ENCODE measurements around the gene RTL10.

The RTL10 gene

DNA sequence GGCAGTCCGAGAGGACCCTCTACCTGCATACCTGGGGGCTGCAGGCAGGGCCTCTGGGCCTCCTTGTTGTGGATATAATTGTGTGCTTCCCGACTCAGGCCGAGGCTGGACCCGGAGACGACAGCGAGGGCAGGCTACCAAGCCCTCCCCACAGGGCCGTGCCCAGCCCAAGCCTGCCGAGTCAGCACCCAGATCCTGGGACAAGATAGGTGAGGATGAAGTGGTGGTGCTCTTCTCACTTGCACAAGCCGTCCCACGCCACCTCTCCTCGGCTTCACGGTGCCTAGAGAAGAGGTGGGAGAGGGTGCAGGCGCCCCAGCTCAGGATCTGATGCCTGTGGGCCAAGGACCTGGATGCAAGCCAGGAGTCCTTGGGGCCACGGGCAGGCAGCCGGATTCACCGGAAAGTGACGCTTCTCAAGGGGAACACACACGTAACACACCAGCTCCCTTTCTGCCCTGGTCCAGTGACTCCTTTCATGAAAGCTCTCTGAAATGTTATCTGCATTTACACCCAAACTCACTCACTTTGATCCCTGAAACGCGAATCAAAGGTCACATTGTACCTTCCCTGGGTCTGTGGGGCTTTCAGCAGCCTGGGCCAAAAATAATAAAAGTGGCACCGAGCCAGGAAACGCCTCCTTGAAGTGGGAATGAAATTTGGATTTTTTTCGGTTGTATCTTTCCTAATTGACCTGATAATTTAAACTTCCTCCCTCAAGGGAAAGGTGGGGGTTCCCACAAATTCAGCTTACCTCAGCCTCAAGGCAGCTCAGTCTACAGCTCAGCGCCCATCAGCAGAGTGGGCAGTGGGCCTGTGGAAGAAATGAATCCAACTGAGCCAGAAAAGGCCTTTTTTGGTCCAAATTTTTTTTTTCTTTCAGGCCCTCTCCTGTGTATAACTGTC is 1.1 kb upstream of the RTL10 start (continued):
- TF ChIP-seq, protein P1, sequence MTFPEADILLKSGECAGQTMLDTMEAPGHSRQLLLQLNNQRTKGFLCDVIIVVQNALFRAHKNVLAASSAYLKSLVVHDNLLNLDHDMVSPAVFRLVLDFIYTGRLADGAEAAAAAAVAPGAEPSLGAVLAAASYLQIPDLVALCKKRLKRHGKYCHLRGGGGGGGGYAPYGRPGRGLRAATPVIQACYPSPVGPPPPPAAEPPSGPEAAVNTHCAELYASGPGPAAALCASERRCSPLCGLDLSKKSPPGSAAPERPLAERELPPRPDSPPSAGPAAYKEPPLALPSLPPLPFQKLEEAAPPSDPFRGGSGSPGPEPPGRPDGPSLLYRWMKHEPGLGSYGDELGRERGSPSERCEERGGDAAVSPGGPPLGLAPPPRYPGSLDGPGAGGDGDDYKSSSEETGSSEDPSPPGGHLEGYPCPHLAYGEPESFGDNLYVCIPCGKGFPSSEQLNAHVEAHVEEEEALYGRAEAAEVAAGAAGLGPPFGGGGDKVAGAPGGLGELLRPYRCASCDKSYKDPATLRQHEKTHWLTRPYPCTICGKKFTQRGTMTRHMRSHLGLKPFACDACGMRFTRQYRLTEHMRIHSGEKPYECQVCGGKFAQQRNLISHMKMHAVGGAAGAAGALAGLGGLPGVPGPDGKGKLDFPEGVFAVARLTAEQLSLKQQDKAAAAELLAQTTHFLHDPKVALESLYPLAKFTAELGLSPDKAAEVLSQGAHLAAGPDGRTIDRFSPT (tag by site-specific recombination; IDR thresholded peaks at IDR 0.05), result no peak; the same call in 1 of the 2 replicates
- no peak for TF ChIP-seq ZNF202 (tag by site-specific recombination; IDR thresholded peaks at IDR 0.05; ENCODE audit: borderline replicate concordance)
- no peak for TF ChIP-seq ZNF391 (tag by site-specific recombination; IDR thresholded peaks at IDR 0.05; ENCODE audit: borderline replicate concordance, low read depth)
- TF ChIP-seq, protein P2, sequence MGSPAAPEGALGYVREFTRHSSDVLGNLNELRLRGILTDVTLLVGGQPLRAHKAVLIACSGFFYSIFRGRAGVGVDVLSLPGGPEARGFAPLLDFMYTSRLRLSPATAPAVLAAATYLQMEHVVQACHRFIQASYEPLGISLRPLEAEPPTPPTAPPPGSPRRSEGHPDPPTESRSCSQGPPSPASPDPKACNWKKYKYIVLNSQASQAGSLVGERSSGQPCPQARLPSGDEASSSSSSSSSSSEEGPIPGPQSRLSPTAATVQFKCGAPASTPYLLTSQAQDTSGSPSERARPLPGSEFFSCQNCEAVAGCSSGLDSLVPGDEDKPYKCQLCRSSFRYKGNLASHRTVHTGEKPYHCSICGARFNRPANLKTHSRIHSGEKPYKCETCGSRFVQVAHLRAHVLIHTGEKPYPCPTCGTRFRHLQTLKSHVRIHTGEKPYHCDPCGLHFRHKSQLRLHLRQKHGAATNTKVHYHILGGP (tag by site-specific recombination; IDR thresholded peaks at IDR 0.05), result no peak
- peak; percentile 91 for TF ChIP-seq ZBTB48 (tag by site-specific recombination; IDR thresholded peaks at IDR 0.05)
- TF ChIP-seq, protein P3, sequence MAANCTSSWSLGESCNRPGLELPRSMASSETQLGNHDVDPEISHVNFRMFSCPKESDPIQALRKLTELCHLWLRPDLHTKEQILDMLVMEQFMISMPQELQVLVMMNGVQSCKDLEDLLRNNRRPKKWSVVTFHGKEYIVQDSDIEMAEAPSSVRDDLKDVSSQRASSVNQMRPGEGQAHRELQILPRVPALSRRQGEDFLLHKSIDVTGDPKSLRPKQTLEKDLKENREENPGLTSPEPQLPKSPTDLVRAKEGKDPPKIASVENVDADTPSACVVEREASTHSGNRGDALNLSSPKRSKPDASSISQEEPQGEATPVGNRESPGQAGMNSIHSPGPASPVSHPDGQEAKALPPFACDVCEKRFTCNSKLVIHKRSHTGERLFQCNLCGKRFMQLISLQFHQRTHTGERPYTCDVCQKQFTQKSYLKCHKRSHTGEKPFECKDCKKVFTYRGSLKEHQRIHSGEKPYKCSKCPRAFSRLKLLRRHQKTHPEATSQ (tag by site-specific recombination; IDR thresholded peaks at IDR 0.05), result no peak
- TF ChIP-seq, protein P4, sequence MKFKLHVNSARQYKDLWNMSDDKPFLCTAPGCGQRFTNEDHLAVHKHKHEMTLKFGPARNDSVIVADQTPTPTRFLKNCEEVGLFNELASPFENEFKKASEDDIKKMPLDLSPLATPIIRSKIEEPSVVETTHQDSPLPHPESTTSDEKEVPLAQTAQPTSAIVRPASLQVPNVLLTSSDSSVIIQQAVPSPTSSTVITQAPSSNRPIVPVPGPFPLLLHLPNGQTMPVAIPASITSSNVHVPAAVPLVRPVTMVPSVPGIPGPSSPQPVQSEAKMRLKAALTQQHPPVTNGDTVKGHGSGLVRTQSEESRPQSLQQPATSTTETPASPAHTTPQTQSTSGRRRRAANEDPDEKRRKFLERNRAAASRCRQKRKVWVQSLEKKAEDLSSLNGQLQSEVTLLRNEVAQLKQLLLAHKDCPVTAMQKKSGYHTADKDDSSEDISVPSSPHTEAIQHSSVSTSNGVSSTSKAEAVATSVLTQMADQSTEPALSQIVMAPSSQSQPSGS (tag by site-specific recombination; IDR thresholded peaks at IDR 0.05; ENCODE audit: low read depth), result no peak
- no peak for TF ChIP-seq ZNF239 (tag by site-specific recombination; IDR thresholded peaks at IDR 0.05)
- no peak for TF ChIP-seq ZNF174 (tag by site-specific recombination; IDR thresholded peaks at IDR 0.05)
- peak; percentile 70 for TF ChIP-seq ZEB2 (tag by site-specific recombination; IDR thresholded peaks at IDR 0.05)
- no peak for TF ChIP-seq ZNF664 (tag by site-specific recombination; IDR thresholded peaks at IDR 0.05)
- 0 out of 2 replicates have a peak, but pooled peaks have one; percentile 29 for TF ChIP-seq ZNF24 (tag by site-specific recombination; IDR thresholded peaks at IDR 0.05)
- no peak for TF ChIP-seq ZNF530 (tag by site-specific recombination; IDR thresholded peaks at IDR 0.05; ENCODE audit: low read depth)
- TF ChIP-seq ZNF48 (tag by site-specific recombination; IDR thresholded peaks at IDR 0.05), result no peak
- TF ChIP-seq, protein P5, sequence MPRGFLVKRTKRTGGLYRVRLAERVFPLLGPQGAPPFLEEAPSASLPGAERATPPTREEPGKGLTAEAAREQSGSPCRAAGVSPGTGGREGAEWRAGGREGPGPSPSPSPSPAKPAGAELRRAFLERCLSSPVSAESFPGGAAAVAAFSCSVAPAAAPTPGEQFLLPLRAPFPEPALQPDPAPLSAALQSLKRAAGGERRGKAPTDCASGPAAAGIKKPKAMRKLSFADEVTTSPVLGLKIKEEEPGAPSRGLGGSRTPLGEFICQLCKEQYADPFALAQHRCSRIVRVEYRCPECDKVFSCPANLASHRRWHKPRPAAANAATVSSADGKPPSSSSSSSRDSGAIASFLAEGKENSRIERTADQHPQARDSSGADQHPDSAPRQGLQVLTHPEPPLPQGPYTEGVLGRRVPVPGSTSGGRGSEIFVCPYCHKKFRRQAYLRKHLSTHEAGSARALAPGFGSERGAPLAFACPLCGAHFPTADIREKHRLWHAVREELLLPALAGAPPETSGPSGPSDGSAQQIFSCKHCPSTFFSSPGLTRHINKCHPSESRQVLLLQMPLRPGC (tag by site-specific recombination; IDR thresholded peaks at IDR 0.05), result no peak
- TF ChIP-seq, protein P6, sequence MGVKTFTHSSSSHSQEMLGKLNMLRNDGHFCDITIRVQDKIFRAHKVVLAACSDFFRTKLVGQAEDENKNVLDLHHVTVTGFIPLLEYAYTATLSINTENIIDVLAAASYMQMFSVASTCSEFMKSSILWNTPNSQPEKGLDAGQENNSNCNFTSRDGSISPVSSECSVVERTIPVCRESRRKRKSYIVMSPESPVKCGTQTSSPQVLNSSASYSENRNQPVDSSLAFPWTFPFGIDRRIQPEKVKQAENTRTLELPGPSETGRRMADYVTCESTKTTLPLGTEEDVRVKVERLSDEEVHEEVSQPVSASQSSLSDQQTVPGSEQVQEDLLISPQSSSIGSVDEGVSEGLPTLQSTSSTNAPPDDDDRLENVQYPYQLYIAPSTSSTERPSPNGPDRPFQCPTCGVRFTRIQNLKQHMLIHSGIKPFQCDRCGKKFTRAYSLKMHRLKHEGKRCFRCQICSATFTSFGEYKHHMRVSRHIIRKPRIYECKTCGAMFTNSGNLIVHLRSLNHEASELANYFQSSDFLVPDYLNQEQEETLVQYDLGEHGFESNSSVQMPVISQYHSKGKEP (tag by site-specific recombination; IDR thresholded peaks at IDR 0.05), result no peak
- no peak for TF ChIP-seq ZNF16 (tag by site-specific recombination; IDR thresholded peaks at IDR 0.05; ENCODE audit: low read depth)
- TF ChIP-seq, protein P7, sequence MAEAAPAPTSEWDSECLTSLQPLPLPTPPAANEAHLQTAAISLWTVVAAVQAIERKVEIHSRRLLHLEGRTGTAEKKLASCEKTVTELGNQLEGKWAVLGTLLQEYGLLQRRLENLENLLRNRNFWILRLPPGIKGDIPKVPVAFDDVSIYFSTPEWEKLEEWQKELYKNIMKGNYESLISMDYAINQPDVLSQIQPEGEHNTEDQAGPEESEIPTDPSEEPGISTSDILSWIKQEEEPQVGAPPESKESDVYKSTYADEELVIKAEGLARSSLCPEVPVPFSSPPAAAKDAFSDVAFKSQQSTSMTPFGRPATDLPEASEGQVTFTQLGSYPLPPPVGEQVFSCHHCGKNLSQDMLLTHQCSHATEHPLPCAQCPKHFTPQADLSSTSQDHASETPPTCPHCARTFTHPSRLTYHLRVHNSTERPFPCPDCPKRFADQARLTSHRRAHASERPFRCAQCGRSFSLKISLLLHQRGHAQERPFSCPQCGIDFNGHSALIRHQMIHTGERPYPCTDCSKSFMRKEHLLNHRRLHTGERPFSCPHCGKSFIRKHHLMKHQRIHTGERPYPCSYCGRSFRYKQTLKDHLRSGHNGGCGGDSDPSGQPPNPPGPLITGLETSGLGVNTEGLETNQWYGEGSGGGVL (tag by site-specific recombination; IDR thresholded peaks at IDR 0.05), result 0 out of 2 replicates have a peak, but pooled peaks have one; percentile 30
- no peak for TF ChIP-seq ZNF510 (tag by site-specific recombination; IDR thresholded peaks at IDR 0.05; ENCODE audit: insufficient replicate concordance)
- no peak for TF ChIP-seq MEIS1 (CRISPR knock-in tag; IDR thresholded peaks at IDR 0.05; ENCODE audit: borderline replicate concordance)
- TF ChIP-seq ZBTB7A (tag by site-specific recombination; IDR thresholded peaks at IDR 0.05; ENCODE audit: low read depth), result no peak
- TF ChIP-seq, protein P8, sequence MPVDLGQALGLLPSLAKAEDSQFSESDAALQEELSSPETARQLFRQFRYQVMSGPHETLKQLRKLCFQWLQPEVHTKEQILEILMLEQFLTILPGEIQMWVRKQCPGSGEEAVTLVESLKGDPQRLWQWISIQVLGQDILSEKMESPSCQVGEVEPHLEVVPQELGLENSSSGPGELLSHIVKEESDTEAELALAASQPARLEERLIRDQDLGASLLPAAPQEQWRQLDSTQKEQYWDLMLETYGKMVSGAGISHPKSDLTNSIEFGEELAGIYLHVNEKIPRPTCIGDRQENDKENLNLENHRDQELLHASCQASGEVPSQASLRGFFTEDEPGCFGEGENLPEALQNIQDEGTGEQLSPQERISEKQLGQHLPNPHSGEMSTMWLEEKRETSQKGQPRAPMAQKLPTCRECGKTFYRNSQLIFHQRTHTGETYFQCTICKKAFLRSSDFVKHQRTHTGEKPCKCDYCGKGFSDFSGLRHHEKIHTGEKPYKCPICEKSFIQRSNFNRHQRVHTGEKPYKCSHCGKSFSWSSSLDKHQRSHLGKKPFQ (tag by site-specific recombination; IDR thresholded peaks at IDR 0.05), result no peak
- no peak for TF ChIP-seq ZNF610 (tag by site-specific recombination; IDR thresholded peaks at IDR 0.05; ENCODE audit: borderline replicate concordance)
- TF ChIP-seq ZNF585B (tag by site-specific recombination; IDR thresholded peaks at IDR 0.05), result no peak
